SHP77 treated with DMSO at 0.1 percent for 48 hours (cell line): ENCODE data around the gene CERS4.
A peak's percentile ranks its signal among the peaks of the same experiment; 100 is the strongest.
"Not testable (repeated sequence)": the region's sequence is repeated elsewhere in the genome, so short reads cannot be mapped to it uniquely, and the experiment has no call there.

Experiments used
- DNase-seq: peaks from one replicate; lab custom pipeline; 2025; lab: John Stamatoyannopoulos, UW

The CERS4 gene

GRCh38 chr19:8243146-8243545 lies 34.0 kb downstream of the CERS4 start:
- DNase-seq = no peak

DNA sequence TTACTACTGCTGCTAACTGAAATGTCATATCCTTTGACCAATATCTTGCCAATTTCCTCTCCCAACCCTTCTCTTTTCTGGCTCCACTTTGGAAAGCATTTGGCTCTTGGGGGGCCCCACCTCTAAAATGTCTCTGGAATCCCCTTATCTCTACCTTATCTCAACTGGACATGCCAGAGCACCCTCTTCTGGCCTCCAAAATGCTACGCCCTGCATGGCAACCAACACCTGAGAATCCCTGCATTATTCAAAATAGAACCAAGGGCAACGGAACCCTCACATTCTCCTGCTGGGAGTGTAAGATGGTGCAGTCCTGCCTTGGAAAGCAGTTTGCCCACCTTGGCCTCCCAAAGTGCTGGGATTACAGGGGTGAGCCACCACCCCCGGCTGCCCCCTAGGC lies 35.3 kb downstream of the CERS4 start:
- DNase-seq = no peak

DNA sequence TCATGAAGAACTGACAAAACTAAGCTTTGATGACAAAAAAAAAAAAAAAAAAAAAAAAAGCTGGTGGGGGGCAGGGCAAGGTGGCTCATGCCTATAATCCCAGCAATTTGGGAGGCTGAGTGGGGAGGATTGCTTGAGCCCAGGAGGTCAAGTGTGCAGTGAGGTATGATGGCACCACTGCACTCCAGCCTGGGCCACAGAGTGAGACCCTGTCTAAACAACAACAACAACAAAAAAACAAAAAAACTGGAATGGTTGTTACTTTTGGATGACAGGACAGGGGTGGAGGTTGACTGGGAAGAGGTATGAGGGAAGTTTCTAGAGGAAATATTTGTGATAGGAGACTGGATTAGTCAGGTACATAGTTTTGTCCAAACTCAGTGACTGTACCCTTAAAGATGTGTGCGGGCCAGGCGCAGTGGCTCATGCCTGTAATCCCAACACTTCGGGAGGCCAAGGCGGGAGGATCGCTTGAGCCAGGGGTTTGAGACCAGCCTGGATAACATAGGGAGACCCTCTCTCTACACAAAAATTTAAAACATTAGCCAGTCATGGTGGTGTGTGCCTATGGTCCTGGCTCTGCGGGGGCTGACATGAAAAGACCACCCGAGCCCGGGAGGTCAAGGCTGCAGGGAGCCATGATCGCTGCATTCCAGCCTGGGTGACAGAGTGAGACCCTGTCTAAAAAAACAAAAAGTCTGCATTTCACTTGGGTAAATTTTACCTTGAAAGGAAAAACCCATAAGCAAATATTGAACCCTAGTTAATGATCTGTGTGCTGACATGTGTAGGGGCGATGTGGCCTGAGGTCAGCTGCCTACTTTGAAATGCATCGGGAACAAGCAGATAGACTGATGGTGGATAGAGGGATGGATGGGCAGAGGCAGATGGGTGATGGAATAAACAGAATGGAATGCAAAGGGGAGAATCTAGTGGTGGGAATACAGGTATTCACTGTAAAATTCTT lies 37.0 kb downstream of the CERS4 start:
- DNase-seq = no peak

DNA sequence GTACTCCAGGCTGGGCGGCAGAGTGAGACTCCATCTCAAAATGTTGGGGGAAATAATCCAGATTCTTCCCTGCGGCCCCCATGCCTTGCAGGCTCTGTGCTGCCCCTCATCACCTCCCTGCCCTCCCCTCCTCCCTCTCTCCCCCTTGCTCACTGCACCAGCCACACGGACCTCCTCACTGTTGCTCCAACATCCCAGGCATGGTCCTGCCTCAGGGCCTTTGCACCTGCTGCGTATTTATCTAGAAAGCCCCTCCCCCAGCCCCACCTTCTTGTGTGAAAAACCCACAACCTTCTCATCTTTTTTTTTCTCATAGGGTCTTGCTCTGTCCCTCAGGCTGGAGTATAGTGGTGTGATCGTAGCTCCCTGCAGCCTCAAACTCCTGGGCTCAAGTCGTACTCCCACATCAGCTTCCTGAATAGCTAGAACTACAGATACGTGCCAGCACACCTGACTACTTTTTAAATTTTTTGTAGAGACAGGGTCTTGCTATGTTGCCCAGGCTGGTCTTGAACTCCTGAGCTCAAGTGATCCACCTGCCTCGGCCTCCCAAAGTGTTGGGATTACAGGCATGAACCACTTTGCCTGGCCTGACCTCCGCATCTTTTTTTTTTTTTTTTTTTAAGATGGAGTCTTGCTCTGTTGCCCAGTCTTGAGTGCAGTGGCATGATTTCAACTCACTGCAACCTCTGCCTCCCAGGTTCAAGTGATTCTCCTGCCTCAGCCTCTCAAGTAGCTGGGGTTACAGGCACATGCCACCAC lies 38.1 kb downstream of the CERS4 start:
- not testable (repeated sequence) for DNase-seq

DNA sequence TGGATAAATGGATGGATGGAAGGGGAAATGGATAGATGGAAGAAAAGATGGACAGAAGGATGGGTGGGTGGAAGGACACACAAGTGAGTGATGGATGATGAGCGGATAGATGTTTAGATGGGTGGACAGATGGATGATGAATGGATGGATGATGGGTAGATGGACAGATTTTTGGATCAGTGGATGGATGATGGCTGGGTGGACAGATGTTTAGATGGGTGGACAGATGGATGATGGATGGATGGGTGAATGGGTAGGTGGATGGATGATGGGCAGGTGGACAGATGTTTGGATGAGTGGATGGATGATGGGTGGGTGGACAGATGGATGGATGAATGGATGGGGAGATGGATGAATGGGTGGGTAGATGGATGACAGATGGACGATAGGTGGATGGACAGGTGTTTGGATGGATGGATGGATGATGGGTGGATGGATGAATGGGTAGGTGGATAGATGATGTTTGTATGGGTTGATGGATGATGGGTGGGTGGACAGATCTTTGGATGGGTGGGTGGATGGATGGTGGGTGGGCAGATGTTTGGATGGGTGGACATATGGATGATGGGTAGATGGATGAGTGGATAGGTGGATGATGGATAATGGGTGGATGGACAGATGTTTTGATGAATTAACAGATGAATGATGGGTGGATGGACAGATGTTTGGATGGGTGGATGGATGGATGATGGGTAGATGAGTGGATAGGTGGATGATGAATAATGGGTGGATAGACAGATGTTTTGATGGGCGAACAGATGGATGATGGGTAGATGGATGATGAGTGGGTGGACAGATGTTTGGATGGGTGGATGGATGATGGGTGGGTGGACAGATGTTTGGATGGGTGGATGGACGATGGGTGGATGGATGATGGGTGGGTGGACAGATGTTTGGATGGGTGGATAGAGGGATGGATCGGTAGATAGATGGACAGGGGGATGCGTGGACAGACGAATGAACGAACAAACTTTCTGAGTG lies 39.5 kb downstream of the CERS4 start:
- DNase-seq = no peak

DNA sequence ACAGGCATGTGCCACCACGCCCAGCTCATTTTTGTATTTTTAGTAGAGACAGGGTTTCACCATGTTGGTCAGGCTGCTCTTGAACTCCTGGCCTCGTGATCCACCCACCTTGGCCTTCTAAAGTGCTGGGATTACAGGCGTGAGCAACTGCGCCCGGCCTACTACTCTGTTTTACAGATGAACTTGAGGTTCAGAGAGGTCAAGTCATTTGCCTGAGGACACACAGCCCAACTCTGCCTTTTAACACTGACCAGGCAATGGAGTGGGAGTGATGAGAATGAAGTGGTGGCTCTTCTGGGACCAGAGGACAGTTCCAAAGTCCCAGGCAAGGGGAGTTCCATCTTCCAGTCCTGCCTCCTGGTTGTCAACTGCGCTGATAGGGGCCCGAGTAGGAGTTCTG lies 41.4 kb downstream of the CERS4 start:
- DNase-seq = no peak

DNA sequence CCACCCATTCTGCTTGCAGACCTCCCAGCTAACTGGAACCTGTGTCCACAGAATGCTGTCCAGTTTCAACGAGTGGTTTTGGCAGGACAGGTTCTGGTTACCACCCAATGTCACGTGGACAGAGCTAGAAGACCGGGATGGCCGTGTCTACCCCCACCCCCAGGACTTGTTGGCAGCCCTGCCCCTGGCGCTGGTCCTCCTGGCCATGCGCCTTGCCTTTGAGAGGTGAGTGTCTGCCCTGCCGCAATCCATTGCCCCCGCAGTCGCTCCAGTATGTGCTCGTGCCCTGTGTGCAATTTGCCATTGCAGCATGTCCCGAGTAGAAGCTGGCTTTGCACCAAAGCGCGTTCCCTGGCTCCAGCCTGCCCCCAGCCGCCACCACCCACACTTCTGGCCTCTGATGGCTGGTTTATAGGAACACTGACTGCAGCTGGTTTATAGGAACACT lies 41.9 kb downstream of the CERS4 start:
- DNase-seq = no peak

DNA sequence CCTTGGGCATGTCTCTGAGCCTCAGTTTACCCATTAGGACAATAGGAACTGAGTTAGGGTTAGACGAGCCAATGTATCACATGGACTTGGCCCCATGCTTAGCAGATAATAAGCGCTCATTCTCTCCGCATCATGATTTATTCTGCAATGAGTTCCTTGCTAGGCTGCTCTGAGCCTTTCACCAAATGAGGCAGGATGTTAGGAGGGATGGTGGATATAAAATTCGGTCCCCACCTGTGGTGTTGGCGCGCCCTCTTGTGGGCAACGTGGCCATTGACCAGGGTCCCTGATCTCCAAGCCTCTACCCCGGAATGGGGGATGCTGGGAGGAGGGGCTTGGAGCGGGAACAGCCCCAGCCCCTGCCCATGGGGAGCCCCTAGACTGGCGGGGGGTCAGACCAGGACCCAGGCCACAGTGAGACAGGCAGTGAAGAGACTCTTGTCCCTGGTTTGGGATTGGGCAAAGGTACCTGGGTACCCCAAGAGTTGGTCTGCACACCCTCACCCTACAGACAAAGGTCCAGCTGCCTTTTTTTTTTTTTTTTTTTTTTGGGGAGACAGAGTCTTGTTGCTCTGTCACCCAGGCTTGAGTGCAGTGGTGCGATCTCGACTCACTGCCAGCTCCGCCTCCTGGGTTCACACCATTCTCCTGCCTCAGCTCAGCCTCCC lies 43.9 kb downstream of the CERS4 start:
- peak; percentile 30 for DNase-seq

DNA sequence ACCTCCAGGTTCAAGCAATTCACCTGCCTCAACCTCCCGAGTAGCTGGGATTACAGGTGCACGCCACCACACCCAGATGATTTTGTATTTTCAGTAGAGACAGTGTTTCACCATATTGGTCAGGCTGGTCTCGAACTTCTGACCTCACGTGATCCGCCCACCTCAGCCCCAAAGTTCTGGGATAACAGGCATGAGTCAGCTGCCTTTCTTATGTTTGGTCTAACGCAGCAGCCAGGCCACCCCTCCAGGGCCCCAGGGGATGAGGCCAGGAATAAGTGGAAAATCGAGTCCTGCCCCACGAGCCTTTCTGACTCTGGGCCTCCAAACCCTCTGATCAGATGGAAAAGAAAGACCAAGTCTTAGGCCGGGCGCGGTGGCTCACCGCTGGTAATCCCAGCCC lies 44.5 kb downstream of the CERS4 start:
- no peak for DNase-seq

- no peak for DNase-seq
Measured at GRCh38 chr19:8254286-8255001, 45.3 kb downstream of the CERS4 start.

DNA sequence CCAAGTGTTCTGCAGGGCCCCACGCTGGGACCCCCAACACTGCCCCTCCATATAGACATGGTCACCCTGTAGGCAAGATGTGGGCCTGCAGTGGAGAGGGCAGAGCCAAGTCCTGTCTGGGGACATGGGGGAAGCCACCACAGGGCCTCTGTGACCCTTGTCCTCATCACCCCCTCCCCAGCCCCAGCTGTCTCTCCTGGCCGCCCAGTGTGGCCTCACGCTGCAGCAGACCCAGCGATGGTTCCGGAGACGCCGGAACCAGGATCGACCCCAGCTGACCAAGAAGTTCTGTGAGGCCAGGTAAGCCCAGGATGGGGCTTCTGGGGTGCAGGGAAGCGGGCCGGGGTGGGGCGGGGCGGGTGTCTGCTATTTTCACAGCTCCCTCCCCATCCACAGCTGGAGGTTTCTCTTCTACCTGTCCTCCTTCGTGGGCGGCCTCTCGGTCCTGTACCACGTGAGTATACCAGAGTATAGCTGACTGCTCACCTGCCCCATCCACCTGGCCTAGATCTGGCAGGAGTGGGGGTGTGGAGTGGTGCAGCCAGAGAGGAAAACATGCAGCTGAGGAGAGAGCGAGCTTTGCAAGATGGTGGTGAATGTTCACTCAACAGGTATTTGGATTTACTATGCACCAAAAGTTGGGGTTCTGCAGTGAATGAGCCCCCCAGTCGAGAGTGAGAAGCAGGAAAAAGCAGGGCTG lies 46.4 kb downstream of the CERS4 start:
- DNase-seq = no peak

DNA sequence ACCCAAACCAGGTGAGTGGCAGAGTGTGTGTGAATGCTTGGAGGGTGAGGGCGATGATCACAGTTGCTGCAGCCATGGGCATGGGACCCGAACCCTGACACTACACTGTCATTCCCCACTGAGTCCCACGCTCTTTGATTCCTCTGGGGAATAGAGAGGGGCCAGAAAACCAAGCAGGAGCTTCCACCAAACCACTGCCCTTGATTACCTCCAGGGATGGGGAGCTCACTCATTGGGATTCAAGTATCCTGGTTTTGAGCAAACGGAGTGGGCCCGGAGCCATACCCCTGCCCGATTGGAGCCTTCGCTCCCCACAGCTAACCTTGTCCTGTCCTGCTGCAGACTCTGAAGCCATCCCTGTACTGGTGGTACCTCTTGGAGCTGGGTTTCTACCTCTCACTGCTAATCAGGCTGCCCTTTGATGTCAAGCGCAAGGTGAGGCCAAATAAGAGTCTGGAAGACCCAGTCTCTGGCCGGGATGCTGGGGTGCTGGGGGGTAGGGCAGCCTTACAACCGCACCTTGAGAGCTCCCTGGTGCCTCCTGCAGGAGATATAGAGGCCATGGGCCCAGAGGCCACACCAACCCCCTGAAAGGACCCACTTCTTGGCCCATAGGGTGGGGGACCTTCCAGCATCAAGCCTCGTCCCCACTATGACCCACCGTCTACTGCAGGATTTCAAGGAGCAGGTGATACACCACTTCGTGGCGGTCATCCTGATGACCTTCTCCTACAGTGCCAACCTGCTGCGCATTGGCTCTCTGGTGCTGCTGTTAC lies 47.3 kb downstream of the CERS4 start:
- no peak for DNase-seq

GRCh38 chr19:8257052-8257443 lies 47.9 kb downstream of the CERS4 start:
- DNase-seq = no peak

DNA sequence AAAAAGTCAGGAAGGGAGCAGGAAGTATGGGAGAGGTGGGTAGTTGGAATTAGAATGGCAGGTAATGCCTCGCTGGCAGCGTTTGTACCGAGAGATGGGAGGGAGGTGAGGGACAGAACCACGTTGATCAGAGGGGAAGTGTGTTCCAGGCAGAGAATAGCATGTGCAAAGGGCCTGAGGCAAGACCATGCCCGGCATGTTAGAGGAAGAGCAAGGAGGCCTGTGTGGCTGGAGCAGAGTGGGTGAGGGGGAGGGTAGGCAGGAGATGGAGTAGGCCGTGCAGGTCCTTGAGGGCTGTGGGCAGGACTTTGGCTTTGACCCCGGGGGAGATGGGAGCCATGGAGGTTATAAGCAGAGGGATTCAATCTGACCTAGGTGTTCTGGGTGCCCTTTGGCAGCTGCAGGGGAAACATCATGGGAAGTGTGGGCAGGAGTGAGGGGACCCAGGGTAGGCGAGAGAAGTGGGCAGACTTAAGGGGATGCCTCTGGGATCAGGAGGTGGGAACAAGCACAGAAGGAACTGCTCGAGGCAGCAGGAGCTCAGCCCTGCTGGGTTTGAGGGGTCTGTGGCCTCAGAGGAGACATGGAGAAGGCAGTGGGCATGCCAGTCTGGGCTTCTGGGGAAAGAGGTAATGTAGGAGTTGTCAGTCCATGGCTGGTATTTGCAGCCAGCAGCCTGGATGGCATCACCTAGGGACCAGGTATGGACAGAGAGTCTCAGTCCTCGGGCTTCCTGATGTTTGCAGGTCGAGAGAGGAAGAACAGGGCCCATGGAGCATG lies 50.2 kb downstream of the CERS4 start:
- no peak for DNase-seq

GRCh38 chr19:8259922-8260247 lies 50.7 kb downstream of the CERS4 start:
- no peak for DNase-seq

DNA sequence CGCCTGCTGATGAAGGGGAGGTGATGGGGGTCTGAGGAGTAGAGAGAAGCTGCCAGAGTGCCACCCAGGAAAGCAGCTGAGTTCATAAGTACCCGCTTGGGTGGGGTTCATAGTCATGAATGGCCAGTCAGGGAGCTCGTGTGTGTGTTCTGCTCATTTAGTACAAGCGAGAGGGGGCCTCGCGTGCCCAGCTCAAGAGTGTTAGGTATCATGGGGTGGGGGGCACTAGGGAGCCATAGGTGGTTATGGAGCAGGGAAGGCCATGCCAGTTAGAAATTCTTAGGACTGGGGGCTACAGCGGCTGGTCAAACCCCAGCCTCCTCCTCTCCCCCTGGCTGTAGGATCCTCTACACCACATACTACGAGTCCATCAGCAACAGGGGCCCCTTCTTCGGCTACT lies 52.2 kb downstream of the CERS4 start:
- DNase-seq = no peak

DNA sequence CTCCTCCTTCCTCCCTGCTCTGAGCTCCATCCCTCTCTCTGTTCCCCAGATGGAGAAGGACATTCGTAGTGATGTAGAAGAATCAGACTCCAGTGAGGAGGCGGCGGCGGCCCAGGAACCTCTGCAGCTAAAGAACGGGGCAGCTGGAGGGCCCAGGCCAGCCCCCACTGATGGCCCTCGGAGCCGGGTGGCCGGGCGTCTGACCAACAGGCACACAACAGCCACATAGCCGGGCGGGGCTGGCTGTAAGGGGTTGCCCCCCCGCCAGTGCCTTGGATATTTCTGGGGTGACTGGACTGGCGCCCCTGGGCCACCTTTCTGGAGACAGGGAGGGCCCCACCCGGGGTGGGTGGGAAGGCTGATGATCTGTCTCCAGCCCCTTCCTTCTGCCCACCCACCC lies 52.7 kb downstream of the CERS4 start:
- no peak for DNase-seq

DNA sequence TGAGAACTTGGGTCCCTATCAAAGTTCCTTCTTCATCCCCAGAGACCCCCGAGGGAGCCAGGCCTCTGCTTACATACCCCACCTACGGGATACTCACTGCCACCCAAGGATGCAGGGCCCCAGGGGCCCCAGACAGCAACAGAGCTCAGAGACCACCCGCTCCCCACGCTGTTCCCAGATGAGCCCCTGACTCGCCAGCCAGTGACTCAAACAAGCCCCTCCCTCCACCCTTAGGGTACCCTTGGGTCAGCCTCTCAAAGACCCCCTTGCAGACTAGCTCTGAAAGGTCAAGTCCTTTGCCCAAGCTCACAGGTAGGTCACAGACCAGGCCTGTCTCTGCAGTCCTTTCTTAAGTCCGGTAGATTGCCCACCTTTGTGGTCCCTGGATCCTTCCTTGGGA lies 53.3 kb downstream of the CERS4 start:
- no peak for DNase-seq

DNA sequence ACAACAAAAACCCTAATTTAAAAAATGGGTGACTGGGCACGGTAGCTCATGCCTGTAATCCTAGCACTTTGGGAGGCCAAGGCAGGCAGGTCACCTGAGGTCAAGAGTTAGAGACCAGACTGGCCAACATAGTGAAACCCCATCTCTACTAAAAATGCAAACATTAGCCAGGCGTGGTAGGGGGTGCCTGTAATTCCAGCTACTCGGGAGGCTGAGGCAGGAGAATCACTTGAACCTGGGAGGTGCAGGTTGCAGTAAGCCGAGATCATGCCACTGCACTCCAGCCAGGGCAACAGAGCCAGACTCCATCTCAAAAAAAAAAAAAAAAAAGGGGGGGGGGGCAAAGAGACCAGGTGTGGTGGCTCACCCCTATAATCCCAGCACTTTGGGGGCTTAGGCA lies 55.1 kb downstream of the CERS4 start:
- DNase-seq = not testable (repeated sequence)
